Measurements from ENCODE around the gene ZNF782.
A peak's percentile ranks its signal among the peaks of the same experiment; 100 is the strongest.
"Not testable (repeated sequence)": the region's sequence is repeated elsewhere in the genome, so short reads cannot be mapped to it uniquely, and the experiment has no call there.

Gene ZNF782

DNA sequence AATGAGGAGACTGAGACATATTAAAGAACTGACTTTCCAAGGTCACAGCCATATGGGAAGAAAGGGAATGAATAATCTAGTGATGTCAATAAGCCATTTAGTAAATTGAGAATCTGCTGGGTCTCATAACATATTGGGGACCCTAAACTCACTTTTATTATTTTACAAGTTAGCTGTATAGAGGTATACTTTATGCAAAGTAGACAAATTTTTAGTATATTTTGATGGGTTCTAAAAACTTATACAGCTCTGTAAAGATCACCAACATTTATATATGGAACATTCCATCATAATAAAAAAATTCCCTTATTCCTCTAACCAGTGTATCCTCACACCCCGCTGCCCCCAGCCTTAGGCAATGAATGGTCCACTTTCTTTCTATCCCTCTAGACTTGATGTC, 40.7 kb downstream of the ZNF782 start:
- H3K36me3 ChIP-seq (ENCODE audit: insufficient read depth, low read length) = peaks cover 9% of the 10 kb centered on the region
- TF ChIP-seq EZH2 (IDR thresholded peaks at IDR 0.05) (no peak), POLR2AphosphoS5 (IDR thresholded peaks at IDR 0.05; ENCODE audit: borderline replicate concordance, low read depth, low read length) (no peak), FOXP2 (optimal IDR thresholded peaks at IDR 0.05; ENCODE audit: control extremely low read depth, extremely low read length, insufficient read depth) (no peak)
- peaks cover 14% of the 10 kb centered on the region for H3K9me3 ChIP-seq (ENCODE audit: low read depth, low read length)
- no peak overlapping the region for H3K27ac ChIP-seq
- no peak for DNase-seq (ENCODE audit: low read depth, low spot score)
- H3K9ac ChIP-seq (ENCODE audit: insufficient read length) = no peak overlapping the region
- no peak overlapping the region for H3K4me3 ChIP-seq

DNA sequence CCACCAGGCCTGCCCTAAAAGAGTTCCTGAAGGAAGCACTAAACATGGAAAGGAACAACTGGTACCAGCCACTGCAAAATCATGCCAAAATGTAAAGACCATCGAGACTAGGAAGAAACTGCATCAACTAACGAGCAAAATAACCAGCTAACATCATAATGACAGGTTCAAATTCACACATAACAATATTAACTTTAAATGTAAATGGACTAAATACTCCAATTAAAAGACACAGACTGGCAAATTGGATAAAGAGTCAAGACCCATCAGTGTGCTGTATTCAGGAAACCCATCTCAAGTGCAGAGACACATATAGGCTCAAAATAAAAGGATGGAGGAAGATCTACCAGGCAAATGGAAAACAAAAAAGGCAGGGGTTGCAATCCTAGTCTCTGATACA, 55.4 kb downstream of the ZNF782 start:
- H3K36me3 ChIP-seq (ENCODE audit: insufficient read depth, low read length); H3K27ac ChIP-seq; DNase-seq (ENCODE audit: low read depth, low spot score); H3K4me3 ChIP-seq; H3K9ac ChIP-seq (ENCODE audit: insufficient read length): not testable (repeated sequence)
- peaks cover 13% of the 10 kb centered on the region for H3K9me3 ChIP-seq (ENCODE audit: low read depth, low read length)

DNA sequence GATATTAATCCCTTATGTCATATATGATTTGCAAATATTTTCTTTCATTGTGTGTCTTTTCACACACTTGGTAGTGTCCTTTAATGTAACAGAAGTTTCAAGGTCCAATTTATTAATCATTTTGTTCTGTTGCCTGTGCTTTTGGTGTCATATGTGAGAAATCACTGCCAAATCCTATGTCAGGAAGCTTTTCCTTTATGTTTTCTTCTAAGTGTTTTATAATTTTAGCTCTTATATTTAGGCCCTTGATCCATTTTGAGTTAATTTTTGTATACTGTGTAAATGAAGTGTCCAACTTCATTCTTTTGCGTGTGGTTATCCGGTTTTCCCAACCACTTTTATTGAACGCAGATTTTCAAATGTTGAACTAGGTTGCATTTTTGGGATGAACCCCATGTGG, 70.3 kb downstream of the ZNF782 start:
- DNase-seq (ENCODE audit: low read depth, low spot score) = no peak
- no peak for TF ChIP-seq FOXP2 (optimal IDR thresholded peaks at IDR 0.05; ENCODE audit: control extremely low read depth, extremely low read length, insufficient read depth)
- no peak for TF ChIP-seq POLR2AphosphoS5 (IDR thresholded peaks at IDR 0.05; ENCODE audit: borderline replicate concordance, low read depth, low read length)
- no peak for TF ChIP-seq EZH2 (IDR thresholded peaks at IDR 0.05)

DNA sequence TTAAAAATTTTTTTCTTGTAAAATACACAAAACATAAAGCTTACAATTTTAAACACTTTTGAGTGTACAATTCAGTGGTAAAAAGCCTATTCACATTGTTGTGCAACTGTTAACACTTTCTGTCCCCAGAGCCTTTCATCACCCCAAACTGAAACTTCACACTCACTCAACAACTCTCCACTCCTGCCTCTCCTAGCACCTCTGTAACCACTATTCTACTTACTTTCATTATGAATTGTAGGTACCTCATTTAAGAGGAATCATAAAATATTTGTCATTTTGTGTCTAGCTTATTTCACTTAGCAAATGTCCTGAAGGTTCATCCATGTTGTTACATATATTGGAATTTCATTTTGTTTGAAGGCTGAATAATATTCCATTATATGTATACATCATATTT, 72.1 kb downstream of the ZNF782 start:
- H3K9me3 ChIP-seq (ENCODE audit: low read depth, low read length) = no peaks in the 10 kb centered on the region
- TF ChIP-seq POLR2AphosphoS5 (IDR thresholded peaks at IDR 0.05; ENCODE audit: borderline replicate concordance, low read depth, low read length) (no peak), FOXP2 (optimal IDR thresholded peaks at IDR 0.05; ENCODE audit: control extremely low read depth, extremely low read length, insufficient read depth) (no peak), EZH2 (IDR thresholded peaks at IDR 0.05) (no peak)
- no peak overlapping the region for H3K27ac ChIP-seq
- H3K9ac ChIP-seq (ENCODE audit: insufficient read length) = no peak overlapping the region
- no peak overlapping the region for H3K4me3 ChIP-seq
- no peak for DNase-seq (ENCODE audit: low read depth, low spot score)
- no peaks in the 10 kb centered on the region for H3K36me3 ChIP-seq (ENCODE audit: insufficient read depth, low read length)

More for the DNA sequence above, 70.3 kb downstream of the ZNF782 start:
- no peaks in the 10 kb centered on the region for H3K9me3 ChIP-seq (ENCODE audit: low read depth, low read length)
- no peaks in the 10 kb centered on the region for H3K36me3 ChIP-seq (ENCODE audit: insufficient read depth, low read length)
- no peak overlapping the region for H3K9ac ChIP-seq (ENCODE audit: insufficient read length)
- H3K4me3 ChIP-seq = no peak overlapping the region
- H3K27ac ChIP-seq = no peak overlapping the region

DNA sequence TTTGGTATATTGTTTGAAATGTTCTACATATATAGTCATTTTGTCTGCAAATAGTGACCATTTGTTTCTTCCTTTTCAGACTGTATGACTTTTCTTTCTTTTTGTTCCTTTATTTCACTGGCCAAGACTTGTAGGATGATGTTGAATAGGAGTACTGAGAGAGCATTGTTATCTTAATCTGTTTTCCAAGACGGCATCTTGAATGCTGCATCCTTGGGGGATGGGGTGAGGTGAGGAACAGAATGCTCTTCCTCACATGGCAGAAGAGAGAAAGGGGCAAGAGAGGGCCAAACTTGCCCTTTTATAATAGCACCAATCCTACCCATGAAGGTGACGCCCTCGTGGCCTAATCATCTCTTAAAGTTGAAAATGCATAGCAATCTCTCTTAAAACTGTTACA, 72.8 kb downstream of the ZNF782 start:
- H3K9me3 ChIP-seq (ENCODE audit: low read depth, low read length) = no peaks in the 10 kb centered on the region
- no peak for DNase-seq (ENCODE audit: low read depth, low spot score)
- H3K9ac ChIP-seq (ENCODE audit: insufficient read length) = no peak overlapping the region
- TF ChIP-seq POLR2AphosphoS5 (IDR thresholded peaks at IDR 0.05; ENCODE audit: borderline replicate concordance, low read depth, low read length) = no peak
- TF ChIP-seq EZH2 (IDR thresholded peaks at IDR 0.05) = no peak
- TF ChIP-seq FOXP2 (optimal IDR thresholded peaks at IDR 0.05; ENCODE audit: control extremely low read depth, extremely low read length, insufficient read depth) = no peak
- H3K4me3 ChIP-seq = no peak overlapping the region
- no peaks in the 10 kb centered on the region for H3K36me3 ChIP-seq (ENCODE audit: insufficient read depth, low read length)
- H3K27ac ChIP-seq = no peak overlapping the region

DNA sequence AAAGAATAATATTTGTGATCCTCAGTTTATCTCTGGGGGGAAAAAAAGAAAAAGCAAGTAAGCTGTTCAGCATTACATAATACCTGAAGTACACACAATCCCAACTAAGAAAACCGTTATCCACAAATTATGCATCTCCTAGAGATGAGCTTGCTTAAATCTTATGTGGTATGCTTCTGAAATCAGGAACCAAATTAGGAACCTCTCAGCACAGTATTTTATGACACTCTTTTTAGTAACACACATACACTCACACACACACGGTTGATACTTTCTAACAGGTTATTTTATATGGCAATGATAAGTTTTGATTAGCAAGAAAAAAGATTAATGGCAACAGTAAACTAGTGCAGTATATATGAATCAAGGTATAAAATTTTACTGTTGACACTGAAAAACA, 75.2 kb downstream of the ZNF782 start:
- Histone ChIP-seq H3K4me3 (peak overlapping the region; percentile 99), H3K9me3 (ENCODE audit: low read depth, low read length) (no peaks in the 10 kb centered on the region), H3K36me3 (ENCODE audit: insufficient read depth, low read length) (peaks cover 24% of the 10 kb centered on the region), H3K9ac (ENCODE audit: insufficient read length) (peak overlapping the region; percentile 89), H3K27ac (no peak overlapping the region)
- TF ChIP-seq EZH2 (IDR thresholded peaks at IDR 0.05) (no peak), POLR2AphosphoS5 (IDR thresholded peaks at IDR 0.05; ENCODE audit: borderline replicate concordance, low read depth, low read length) (no peak), FOXP2 (optimal IDR thresholded peaks at IDR 0.05; ENCODE audit: control extremely low read depth, extremely low read length, insufficient read depth) (no peak)
- no peak for DNase-seq (ENCODE audit: low read depth, low spot score)

DNA sequence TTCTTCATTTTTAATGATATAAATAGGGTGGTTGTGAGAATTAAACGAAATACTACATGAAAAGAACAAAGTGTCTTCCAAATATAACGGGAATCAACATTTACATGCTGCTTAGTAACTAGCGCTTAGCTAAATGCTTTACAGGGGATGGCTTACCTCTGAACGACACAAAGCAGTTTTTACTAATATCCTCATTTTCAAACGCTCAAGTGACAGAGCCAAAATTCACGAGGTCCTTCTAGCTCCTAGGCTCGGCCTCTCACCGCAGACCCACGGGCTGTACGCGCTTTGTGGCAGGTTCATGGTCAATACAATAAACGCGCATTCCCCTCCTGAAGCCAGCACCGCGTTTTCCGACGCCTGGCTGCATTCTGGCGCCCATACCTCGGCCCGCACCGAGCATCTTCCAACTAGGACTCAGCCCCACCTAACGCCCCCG, 76.9 kb downstream of the ZNF782 start:
- no peak overlapping the region for H3K27ac ChIP-seq
- TF ChIP-seq POLR2AphosphoS5 (IDR thresholded peaks at IDR 0.05; ENCODE audit: borderline replicate concordance, low read depth, low read length) (no peak), FOXP2 (optimal IDR thresholded peaks at IDR 0.05; ENCODE audit: control extremely low read depth, extremely low read length, insufficient read depth) (no peak), EZH2 (IDR thresholded peaks at IDR 0.05) (no peak)
- H3K9ac ChIP-seq (ENCODE audit: insufficient read length) = peak overlapping the region; percentile 89
- no peak for DNase-seq (ENCODE audit: low read depth, low spot score)
- H3K4me3 ChIP-seq = peak overlapping the region; percentile 99
- no peaks in the 10 kb centered on the region for H3K9me3 ChIP-seq (ENCODE audit: low read depth, low read length)
- H3K36me3 ChIP-seq (ENCODE audit: insufficient read depth, low read length) = peaks cover 40% of the 10 kb centered on the region

DNA sequence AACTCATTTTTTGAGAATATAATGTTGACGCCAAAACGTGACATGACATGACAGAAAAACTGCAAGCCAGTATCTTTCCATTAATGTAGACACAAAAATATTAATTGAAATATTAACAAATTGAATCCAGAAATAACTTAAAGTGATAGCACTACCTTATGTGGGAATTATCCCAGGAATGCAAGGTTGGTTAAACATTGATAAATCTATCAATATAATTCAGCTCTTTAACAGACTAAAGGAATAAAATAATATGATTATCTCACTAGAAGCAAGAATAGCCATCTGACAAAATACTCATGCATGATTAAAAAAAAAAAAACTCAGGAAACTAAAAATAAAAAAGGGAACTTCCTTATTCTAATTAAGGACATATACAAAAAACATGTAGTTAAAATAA, 83.2 kb downstream of the ZNF782 start:
- TF ChIP-seq FOXP2 (optimal IDR thresholded peaks at IDR 0.05; ENCODE audit: control extremely low read depth, extremely low read length, insufficient read depth) = no peak
- TF ChIP-seq EZH2 (IDR thresholded peaks at IDR 0.05) = no peak
- no peak for TF ChIP-seq POLR2AphosphoS5 (IDR thresholded peaks at IDR 0.05; ENCODE audit: borderline replicate concordance, low read depth, low read length)
- no peak overlapping the region for H3K9ac ChIP-seq (ENCODE audit: insufficient read length)
- peaks cover 96% of the 10 kb centered on the region for H3K36me3 ChIP-seq (ENCODE audit: insufficient read depth, low read length)
- no peak for DNase-seq (ENCODE audit: low read depth, low spot score)
- H3K27ac ChIP-seq = no peak overlapping the region
- peaks cover 21% of the 10 kb centered on the region; the same call in 1 of the 2 replicates for H3K9me3 ChIP-seq (ENCODE audit: low read depth, low read length)
- H3K4me3 ChIP-seq = no peak overlapping the region

DNA sequence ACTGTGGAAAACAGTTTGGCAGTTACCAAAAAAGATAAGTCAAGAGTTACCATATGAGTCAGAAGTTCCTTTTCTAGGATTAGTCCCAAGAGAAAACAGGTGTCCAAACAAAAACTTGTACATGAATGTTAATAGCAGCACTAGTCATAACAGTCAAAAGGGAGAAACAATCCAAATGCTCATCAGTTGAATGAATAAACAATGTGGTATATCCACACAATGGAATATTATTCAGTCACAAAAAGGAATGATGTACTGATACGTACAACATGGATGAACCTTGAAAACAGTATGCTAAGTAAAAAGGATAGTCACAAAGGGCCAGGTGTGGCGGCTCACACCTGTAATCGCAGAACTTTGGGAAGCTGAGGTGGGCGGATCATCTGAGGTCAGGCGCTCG, 84.3 kb downstream of the ZNF782 start:
- DNase-seq (ENCODE audit: low read depth, low spot score) = no peak
- Histone ChIP-seq H3K27ac (no peak overlapping the region), H3K9me3 (ENCODE audit: low read depth, low read length) (peaks cover 21% of the 10 kb centered on the region; the same call in 1 of the 2 replicates), H3K36me3 (ENCODE audit: insufficient read depth, low read length) (peaks cover 95% of the 10 kb centered on the region), H3K4me3 (no peak overlapping the region), H3K9ac (ENCODE audit: insufficient read length) (no peak overlapping the region)
- TF ChIP-seq FOXP2 (optimal IDR thresholded peaks at IDR 0.05; ENCODE audit: control extremely low read depth, extremely low read length, insufficient read depth) = no peak
- TF ChIP-seq EZH2 (IDR thresholded peaks at IDR 0.05) = no peak
- no peak for TF ChIP-seq POLR2AphosphoS5 (IDR thresholded peaks at IDR 0.05; ENCODE audit: borderline replicate concordance, low read depth, low read length)
